Brain microvascular endothelial cell (primary cell): ENCODE measurements around the gene CEP112.

Experiments used
- DNase-seq: peaks from one replicate; pipeline ENCODE4 v3.0.0-alpha.2; 2020
- H3K27ac ChIP-seq: fragments of 250-450 bp; sonication (Bioruptor Pico); 2 replicates; pipeline ENCODE4 v1.5.1; 2020; ENCODE audit warnings: mild to moderate bottlenecking, moderate library complexity
- H3K27me3 ChIP-seq: fragments of 250-450 bp; sonication (Bioruptor Pico); replicated peaks from 2 replicates; pipeline ENCODE4 v1.5.1; 2020; ENCODE audit warnings: mild to moderate bottlenecking
- H3K36me3 ChIP-seq: fragments of 250-450 bp; sonication (Bioruptor Pico); replicated peaks from 2 replicates; pipeline ENCODE4 v1.5.1; 2020; ENCODE audit warnings: mild to moderate bottlenecking
- H3K4me3 ChIP-seq: 2 replicates; pipeline ENCODE4 v1.5.1; 2011; ENCODE audit warnings: low read depth, mild to moderate bottlenecking, control low read depth, low read length, moderate library complexity
- CTCF ChIP-seq: IDR thresholded peaks from 2 replicates; pipeline ENCODE4 v1.5.1; 2011; ENCODE audit warnings: low read depth, mild to moderate bottlenecking, moderate library complexity, low read length, control low read depth, inconsistent platforms; ENCODE audit errors: missing control alignments
- in situ Hi-C: cut with HindIII; loops from 2 replicates; pipeline ENCODE4 v1.10.0; 2017; ENCODE audit warnings: low sequenced_read_pairs, low pct_ligation_motif_present

CEP112 gene

GRCh38 chr17:65699459-65699858, 492.5 kb downstream of the CEP112 start:
- H3K4me3 ChIP-seq, result no peak overlapping the region
- in situ Hi-C loops, result no loop called here
- no peak for DNase-seq
- no peaks in the 10 kb centered on the region for H3K36me3 ChIP-seq
- no peak for TF ChIP-seq CTCF
- H3K27me3 ChIP-seq, result no peaks in the 10 kb centered on the region
- H3K27ac ChIP-seq, result no peak overlapping the region

DNA sequence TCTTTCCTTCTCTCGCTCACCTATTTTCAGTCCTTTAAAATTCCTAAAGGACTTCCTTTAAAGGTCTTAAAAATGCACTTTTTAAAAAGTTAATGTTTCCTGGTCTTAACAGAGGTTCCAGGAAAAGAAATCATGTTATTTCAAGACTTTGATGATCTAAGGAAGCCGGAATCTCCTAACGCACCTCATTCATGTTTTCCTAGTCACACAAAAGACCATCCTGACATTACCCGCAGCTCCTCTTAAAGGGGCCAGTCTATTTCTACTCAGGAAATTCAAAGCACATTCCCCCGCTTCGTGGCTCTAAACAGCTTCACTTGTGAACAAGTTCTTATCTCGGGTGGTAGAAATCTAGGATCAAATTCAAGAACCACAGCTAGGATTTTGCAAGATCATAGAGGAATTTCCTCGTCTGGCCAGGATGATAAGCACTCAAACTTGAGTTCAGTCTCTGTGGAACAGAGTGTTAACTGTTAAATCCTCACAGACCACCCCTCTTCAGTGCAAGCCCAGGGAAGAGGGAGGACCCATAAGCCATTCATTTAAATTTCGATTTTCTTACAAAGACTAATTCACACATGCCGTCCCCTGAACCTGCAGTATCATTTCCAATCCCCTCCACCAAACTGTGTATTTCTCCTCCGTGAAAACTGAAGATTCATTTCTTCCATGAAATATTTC, 493.4 kb downstream of the CEP112 start:
- TF ChIP-seq CTCF, result no peak
- Histone ChIP-seq H3K27ac (peak overlapping the region; percentile 51), H3K36me3 (no peaks in the 10 kb centered on the region), H3K4me3 (peak overlapping the region; percentile 18), H3K27me3 (no peaks in the 10 kb centered on the region)
- DNase-seq, result peak; percentile 82
- in situ Hi-C loops, result no loop called here

DNA sequence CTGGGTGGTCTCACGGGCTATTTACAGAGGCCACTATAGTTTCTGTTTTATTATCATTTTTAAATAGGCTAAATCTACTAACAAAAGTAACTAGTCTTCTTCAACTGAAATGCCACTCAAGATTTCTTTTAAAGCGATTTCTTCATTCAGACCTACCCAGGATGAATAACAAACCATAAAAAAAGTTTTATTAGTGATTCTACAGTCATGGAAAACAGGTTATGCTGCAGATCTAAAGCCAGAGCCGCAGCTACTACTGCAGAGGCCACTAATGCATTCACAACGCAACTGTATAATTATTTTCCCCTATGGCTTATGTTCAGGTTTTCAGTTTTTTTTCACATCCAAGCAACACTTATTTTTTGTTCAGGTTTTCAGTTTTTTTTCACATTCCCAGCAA, 494.3 kb downstream of the CEP112 start:
- in situ Hi-C loops, result no loop called here
- no peak for DNase-seq
- no peaks in the 10 kb centered on the region for H3K36me3 ChIP-seq
- no peak overlapping the region for H3K4me3 ChIP-seq
- H3K27me3 ChIP-seq, result no peaks in the 10 kb centered on the region
- TF ChIP-seq CTCF, result no peak
- peak overlapping the region; percentile 51 for H3K27ac ChIP-seq

- in situ Hi-C loops, result no loop called here
- Histone ChIP-seq H3K4me3 (no peak overlapping the region), H3K36me3 (no peaks in the 10 kb centered on the region), H3K27me3 (no peaks in the 10 kb centered on the region), H3K27ac (peak overlapping the region; percentile 51)
- DNase-seq, result peak; percentile 61
- TF ChIP-seq CTCF, result no peak
These were observed 495.1 kb downstream of the CEP112 start for GRCh38 chr17:65696739-65697394.

DNA sequence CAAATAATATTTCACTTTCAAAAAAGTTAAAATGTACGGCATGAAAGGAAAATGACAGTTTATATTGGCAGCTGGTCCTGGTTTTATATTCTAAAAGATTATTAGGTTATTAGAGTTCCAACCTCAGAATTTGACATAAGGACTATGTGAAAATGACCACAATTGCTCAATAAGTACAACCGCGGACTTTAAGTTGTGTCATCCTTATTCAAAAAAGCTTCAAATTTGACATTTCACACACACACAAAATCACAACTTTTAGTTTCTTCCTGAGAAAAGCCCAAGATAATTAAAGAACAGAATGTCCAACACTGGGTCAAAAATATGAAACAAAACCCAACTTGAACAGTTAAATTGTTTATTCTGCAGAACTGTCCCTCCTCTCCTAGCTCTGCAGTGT, 497.3 kb downstream of the CEP112 start:
- Histone ChIP-seq H3K4me3 (no peak overlapping the region), H3K27ac (no peak overlapping the region), H3K27me3 (no peaks in the 10 kb centered on the region), H3K36me3 (no peaks in the 10 kb centered on the region)
- no peak for TF ChIP-seq CTCF
- no peak for DNase-seq
- in situ Hi-C loops, result no loop called here
